ENCODE measurements around the gene CLEC16A. TPM values are rescaled to one million over a fixed set of nuclear protein-coding genes. Genes with fewer than 3 reads are reported as not detected.

The CLEC16A gene
- total RNA-seq, 4 donors from 2014 or later, result 20.2 to 28.8 (median 22.8) TPM

DNA sequence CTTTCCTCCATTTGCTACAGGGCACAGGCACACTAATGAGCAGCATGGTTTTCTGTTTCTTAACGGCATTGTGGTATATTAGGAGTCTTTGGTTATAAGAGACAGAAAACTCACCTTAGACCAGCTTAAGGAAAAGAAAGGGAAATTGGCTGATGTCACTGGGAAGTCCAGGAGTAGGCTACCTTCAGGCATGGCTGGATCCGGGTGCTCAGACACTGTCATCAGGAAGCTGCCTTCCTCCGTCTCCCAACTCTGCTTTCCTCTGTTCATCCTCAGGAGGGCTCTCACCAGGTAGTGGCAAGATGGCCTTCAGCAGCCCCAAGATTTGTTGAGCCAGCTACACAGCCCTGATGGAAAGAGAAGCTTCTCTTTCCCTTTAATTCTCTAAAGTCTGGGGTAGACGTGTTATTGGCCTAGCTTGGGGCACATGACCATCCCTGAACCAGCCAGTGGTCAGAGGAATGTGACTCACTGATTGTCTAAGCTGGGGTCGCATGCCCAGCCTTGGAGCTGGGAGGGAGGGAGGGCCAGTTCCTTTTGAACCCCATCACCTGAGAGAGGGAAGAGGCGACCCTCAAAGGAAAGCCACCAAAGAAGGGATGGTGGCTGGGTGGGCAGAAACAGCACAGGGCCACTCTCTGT lies 117.4 kb downstream of the CLEC16A start:
- TF ChIP-seq, protein P1, sequence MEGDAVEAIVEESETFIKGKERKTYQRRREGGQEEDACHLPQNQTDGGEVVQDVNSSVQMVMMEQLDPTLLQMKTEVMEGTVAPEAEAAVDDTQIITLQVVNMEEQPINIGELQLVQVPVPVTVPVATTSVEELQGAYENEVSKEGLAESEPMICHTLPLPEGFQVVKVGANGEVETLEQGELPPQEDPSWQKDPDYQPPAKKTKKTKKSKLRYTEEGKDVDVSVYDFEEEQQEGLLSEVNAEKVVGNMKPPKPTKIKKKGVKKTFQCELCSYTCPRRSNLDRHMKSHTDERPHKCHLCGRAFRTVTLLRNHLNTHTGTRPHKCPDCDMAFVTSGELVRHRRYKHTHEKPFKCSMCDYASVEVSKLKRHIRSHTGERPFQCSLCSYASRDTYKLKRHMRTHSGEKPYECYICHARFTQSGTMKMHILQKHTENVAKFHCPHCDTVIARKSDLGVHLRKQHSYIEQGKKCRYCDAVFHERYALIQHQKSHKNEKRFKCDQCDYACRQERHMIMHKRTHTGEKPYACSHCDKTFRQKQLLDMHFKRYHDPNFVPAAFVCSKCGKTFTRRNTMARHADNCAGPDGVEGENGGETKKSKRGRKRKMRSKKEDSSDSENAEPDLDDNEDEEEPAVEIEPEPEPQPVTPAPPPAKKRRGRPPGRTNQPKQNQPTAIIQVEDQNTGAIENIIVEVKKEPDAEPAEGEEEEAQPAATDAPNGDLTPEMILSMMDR (IDR thresholded peaks at IDR 0.05; ENCODE audit: low read depth), result no peak

DNA sequence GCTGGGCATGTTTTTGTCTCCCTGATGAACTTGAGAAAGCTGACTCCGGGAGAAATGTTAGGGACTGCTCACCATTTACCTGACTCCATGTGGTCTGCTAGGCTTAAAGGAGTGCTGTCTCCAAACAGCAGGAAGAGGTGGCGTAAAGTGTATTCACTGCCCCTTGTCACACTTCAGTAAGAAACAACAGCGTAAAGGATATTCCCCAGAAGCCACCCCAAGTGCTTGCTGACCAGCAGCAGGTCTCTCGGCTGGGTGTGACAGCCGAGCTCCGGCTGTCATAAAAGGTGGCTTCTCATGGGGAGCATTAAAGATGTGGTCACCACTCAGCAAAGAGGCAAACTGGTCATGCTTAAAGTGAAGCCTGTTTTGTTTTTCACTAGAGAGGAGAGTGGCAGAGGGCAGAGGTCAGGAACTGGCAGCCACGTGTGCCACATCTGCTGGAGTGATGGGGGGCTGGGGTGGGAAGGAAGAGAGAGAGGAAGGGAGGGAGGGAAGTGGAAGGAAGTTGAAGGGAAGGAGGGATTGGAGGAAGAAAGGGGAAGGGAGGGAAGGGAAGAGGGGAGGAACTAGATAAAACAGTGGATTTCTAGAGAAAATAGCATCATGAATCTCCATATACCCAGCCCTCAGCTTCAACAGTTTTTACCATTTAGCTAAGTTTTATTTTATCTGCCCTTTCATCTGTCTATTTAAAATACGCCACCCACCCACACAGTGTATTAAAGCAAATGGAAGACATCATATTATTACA lies 119.3 kb downstream of the CLEC16A start:
- TF ChIP-seq, protein P1 (IDR thresholded peaks at IDR 0.05; ENCODE audit: low read depth), result no peak

DNA sequence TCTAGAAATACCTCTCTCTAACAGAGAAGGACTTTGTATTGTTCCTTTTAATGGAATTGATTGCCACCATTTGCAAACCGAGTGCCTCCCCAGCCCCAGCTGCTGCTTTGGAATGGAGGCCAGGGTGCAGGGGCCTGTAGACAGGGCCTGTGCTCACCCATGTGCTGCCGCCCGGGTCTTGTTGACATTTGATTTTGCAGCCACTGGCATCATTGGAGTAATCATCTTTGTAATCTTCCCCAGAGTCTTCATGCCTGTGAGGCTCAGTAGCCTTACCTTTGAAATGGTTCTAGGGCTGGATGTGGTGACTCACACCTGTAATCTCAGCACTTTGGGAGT lies 119.8 kb downstream of the CLEC16A start:
- TF ChIP-seq, protein P1 (IDR thresholded peaks at IDR 0.05; ENCODE audit: low read depth), result no peak

DNA sequence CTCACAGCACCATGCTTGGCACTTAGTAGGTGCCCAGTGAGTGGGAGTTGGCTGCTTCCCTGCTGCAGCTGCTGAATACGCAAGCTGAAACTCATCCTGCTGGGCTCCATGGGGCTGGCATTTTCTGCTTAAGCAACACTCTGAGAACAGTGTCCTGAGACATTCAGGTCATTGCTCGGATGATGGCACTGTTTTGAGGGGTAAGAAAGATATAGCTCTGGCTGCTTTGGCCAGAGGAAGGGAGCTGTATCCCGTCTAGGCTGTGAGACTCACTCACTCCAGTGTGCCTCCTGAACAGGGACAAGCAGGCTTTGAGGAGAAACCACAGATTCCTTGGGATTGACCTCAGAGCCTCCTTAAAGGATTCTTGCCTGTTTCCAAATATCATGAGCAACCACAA lies 120.5 kb downstream of the CLEC16A start:
- TF ChIP-seq, protein P1 (IDR thresholded peaks at IDR 0.05; ENCODE audit: low read depth), result no peak

DNA sequence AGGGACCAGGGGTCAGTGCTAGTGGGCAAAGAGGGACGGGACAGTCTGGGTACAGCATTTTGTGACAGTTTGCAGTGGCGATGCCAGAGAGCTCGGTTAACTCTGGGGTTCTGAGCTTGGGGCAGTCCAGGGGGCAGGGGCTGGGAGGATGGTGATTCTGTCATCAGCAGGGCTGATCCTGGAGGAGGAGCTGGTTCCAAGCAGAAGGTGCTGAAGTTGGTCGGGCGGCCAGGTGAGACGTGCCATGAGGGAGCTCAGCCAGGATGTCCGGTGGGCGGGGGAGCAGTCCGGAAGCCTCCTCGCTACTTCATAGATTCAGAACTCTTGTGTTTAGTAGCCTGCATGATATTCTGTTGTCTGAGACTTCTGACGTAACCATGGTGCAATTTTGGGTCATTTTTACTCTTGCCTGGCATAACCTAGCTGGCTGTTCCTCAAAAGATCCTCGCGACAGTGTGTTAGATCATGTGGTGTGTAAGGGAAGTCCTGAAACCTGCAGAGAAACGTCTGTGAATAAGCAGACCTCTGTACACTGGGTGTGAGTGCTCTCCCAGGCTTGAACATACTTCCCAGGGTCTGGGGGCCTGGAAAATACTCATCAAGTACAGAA lies 122.0 kb downstream of the CLEC16A start:
- TF ChIP-seq, protein P1 (IDR thresholded peaks at IDR 0.05; ENCODE audit: low read depth), result no peak

DNA sequence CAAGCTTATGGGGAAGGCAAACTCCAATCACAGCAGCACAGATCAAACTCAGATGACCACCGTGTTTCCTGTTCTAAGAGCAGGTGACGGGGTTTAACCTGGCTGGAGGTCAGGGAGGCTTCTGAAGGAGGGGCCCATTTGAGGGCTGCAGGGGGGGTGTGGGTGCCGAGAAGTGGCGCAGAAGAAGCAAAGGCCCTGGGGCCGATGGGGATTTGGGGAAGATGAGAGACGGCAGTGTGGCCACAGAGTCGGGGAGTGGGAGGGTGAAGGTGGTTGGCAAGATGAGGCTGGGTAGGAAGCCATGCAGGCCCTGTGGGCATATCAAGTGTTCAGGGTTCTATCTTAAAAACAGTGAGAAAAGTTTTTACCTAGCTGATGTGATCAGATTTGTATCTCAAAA lies 122.9 kb downstream of the CLEC16A start:
- TF ChIP-seq, protein P1 (IDR thresholded peaks at IDR 0.05; ENCODE audit: low read depth), result no peak

DNA sequence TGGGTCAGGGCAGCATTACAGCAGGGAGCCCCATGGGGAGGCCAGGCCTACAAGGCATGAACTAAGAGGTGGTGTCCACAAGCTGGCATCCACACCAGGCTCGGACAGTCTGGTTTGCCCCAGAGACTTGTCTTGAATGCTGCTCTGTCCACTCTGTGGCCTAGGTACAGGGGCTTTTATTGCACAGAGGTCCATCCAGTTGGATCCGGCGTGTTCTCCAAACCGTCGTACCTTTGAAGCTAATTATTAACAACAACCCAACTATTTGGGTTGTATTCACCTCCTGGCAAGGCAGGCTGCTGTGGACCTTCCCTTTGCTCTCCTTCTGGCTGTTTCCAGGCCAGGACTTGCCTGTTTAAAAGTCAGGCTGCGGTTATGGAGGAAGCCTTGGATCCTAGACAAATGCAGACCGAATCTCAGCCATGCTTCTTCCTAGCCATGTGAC lies 123.4 kb downstream of the CLEC16A start:
- TF ChIP-seq, protein P1 (IDR thresholded peaks at IDR 0.05; ENCODE audit: low read depth), result no peak
